Measurements from ENCODE around the gene LTBP3. TPM values are rescaled to one million over a fixed set of nuclear protein-coding genes. Genes with fewer than 3 reads are reported as not detected.
A peak's percentile ranks its signal among the peaks of the same experiment; 100 is the strongest.

LTBP3 gene
- total RNA-seq, 3 donors from 2014 or later = 63.0 to 98.9 (median 95.7) TPM

DNA sequence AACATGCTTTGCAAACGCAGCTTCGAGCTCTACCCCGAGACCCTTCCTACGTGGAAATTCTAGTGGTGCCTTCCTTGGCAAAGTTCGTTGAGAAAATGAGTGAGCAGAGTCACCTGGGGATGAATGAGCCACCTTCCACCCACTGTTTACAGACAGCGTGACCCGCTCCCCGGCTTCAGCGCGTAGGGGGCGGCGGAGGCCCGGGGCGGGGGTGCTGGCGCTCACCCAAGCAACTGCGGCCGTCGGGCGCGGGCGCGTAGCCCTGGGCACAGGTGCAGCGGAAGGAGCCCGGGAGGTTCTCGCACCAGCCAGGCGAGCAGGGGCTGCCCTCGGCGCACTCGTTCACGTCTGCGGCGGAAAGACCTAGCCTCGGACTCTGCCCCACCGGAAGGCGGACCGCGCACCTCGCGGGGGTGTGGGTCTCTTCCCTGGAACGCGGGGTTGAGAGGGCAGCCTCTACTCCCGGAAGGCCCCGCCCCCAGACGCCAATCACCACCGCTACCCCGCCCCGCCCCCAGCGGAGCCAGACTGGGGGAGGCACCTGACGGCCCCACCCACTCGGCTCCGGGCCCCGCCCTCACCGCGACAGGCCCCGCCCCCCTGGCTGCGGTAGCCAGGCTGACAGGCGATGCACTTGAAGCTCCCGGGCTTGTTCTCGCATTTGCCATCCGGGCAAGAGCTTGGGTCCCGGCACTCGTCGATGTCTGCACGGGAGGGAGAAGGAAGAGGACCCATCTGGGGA lies 11.8 kb downstream of the LTBP3 start:
- H3K27me3 ChIP-seq = no peaks in the 10 kb centered on the region
- H3K9me3 ChIP-seq = no peaks in the 10 kb centered on the region
- H3K4me1 ChIP-seq = peaks cover 3 to 7% of the 10 kb centered on the region in 2 donors
- intact Hi-C loops (cut with DNase I; ENCODE audit: low total_unique reads) = no loop called here
- H3K4me3 ChIP-seq = peak overlapping the region; percentile 22 to 61 (median 48)
- peak overlapping the region; percentile 70 to 84 for H3K27ac ChIP-seq
- peak; percentile 88 to 94 for DNase-seq (ENCODE audit: low spot score in 2 of 2)
- no peaks in the 10 kb centered on the region for H3K36me3 ChIP-seq
- TF ChIP-seq, protein P1, sequence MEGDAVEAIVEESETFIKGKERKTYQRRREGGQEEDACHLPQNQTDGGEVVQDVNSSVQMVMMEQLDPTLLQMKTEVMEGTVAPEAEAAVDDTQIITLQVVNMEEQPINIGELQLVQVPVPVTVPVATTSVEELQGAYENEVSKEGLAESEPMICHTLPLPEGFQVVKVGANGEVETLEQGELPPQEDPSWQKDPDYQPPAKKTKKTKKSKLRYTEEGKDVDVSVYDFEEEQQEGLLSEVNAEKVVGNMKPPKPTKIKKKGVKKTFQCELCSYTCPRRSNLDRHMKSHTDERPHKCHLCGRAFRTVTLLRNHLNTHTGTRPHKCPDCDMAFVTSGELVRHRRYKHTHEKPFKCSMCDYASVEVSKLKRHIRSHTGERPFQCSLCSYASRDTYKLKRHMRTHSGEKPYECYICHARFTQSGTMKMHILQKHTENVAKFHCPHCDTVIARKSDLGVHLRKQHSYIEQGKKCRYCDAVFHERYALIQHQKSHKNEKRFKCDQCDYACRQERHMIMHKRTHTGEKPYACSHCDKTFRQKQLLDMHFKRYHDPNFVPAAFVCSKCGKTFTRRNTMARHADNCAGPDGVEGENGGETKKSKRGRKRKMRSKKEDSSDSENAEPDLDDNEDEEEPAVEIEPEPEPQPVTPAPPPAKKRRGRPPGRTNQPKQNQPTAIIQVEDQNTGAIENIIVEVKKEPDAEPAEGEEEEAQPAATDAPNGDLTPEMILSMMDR (IDR thresholded peaks at IDR 0.05) = no peak
- TF ChIP-seq POLR2AphosphoS5 (IDR thresholded peaks at IDR 0.05) = peak in 1 of 3 donors; percentile 16

DNA sequence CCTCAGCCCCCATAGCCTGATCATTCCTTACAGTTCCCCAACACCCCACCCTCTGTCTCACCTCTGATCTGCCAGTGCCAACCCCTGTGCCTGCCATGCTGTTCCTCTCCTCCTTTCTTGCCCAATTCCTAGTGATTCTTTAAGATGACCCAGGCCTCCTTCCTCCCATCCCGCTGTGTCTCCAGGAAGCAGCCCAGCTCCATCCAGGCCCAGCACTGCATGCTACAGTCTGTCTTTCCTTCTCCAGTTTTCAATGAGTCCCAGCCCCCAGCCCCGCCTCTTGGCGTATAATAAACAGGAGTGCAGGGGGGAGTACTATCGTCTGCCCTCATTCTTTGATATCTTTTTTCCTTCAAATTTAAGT lies 12.3 kb downstream of the LTBP3 start:
- H3K9me3 ChIP-seq = no peaks in the 10 kb centered on the region
- no peaks in the 10 kb centered on the region for H3K36me3 ChIP-seq
- intact Hi-C loops (cut with DNase I; ENCODE audit: low total_unique reads) = no loop called here
- no peaks in the 10 kb centered on the region for H3K27me3 ChIP-seq
- H3K4me3 ChIP-seq = peak overlapping the region in 2 of 3 donors; percentile 48 to 61
- H3K27ac ChIP-seq = peak overlapping the region; percentile 70 to 84
- DNase-seq (ENCODE audit: low spot score in 2 of 2) = no peak
- TF ChIP-seq POLR2A (IDR thresholded peaks at IDR 0.05) = no peak
- TF ChIP-seq, protein P1 (IDR thresholded peaks at IDR 0.05) = no peak
- no peak for TF ChIP-seq POLR2AphosphoS5 (IDR thresholded peaks at IDR 0.05)
- peaks cover 6 to 12% of the 10 kb centered on the region in 2 donors for H3K4me1 ChIP-seq

DNA sequence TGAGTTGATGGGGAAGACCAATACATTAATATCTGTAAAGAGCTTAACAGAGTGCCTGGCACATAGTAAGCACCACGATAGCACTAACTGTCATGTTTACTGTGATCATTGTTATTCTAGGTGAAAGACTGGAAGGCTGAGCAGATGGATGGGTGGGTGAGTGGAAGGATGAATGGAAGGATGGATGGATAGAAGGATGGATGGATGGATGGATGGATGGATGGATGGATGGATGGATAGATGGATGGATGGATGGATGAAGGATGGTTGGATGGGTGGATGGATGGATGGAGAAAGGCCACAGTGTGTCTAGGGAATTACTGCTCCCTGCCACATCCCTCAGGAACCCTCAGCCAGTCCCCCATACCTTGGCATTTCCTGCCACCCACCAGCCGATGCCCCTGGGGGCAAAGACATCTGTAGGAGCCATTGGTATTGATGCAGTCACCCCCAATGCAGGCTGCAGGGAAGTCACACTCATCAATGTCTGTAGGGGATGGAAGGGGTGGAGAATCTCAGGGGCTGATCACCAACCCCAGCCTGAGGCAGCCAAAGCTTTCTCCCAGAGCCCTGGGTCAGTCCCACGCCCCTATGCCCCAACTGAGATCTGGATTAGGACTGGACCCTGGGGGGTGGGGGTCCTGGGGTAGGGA lies 15.3 kb downstream of the LTBP3 start:
- DNase-seq (ENCODE audit: low spot score in 2 of 2) = no peak
- TF ChIP-seq POLR2A (IDR thresholded peaks at IDR 0.05) = no peak
- TF ChIP-seq POLR2AphosphoS5 (IDR thresholded peaks at IDR 0.05) = no peak
- TF ChIP-seq, protein P1 (IDR thresholded peaks at IDR 0.05) = no peak
- peaks cover 6 to 12% of the 10 kb centered on the region in 2 donors for H3K4me1 ChIP-seq
- H3K36me3 ChIP-seq = no peaks in the 10 kb centered on the region
- no peaks in the 10 kb centered on the region for H3K9me3 ChIP-seq
- H3K27ac ChIP-seq = peak overlapping the region in 1 of 2 donors; percentile 52
- intact Hi-C loops (cut with DNase I; ENCODE audit: low total_unique reads) = loop anchor here (5.0 kb wide), 2 partner anchors 44 to 766 kb away; partner anchors contain the start of gene SF1
- no peak overlapping the region for H3K4me3 ChIP-seq
- no peaks in the 10 kb centered on the region for H3K27me3 ChIP-seq

DNA sequence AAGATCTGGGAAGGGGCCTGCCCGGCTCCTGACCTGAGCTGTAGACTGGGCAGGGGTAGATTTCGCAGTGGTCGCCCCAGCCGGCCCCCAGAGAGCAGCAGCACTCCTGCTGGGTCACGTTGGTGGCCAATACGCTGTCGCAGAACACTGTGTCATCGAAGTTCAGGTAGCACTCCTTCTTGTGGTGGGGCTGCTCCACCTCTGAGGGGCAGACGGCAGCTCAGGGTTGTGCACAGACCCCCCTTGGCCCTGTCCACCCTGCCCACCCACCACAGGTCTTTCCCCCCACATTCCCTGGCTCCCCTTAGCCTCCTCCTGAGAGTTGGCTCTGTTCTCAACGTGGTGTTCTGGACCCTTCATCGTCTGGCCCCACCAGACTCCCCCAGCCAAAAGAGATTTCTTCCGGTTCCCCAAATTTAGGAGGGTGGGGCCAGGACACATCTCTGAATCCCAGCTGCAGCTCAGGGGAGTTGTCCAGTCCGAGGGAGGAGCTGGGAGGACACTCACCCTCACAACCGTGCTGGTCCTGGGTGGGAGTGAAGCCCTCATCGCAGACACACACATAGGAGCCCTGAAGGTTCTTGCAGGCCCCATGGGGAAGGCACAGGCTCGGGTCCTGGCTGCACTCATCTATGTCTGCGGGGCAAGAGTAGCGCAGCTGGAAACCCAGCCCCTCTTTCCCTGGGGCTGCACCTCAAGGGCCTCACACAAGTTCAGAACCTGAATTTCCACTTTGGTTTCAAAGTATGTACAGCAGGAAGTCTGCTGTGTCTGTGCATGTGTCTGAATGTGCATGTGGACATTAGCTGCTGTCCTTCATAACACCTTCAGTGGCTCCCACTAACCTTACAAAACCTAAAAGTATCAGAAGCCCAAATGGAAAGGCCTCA lies 16.8 kb downstream of the LTBP3 start:
- Histone ChIP-seq H3K9me3 (no peaks in the 10 kb centered on the region), H3K27me3 (no peaks in the 10 kb centered on the region), H3K36me3 (no peaks in the 10 kb centered on the region), H3K4me3 (peak overlapping the region; percentile 41 to 71 (median 56)), H3K4me1 (peaks cover 6 to 12% of the 10 kb centered on the region in 2 donors), H3K27ac (peak overlapping the region; percentile 88 to 97)
- TF ChIP-seq, protein P1 (IDR thresholded peaks at IDR 0.05) = peak in 1 of 3 donors; percentile 6
- TF ChIP-seq POLR2AphosphoS5 (IDR thresholded peaks at IDR 0.05) (no peak), POLR2A (IDR thresholded peaks at IDR 0.05) (no peak)
- no peak for DNase-seq (ENCODE audit: low spot score in 2 of 2)
- intact Hi-C loops (cut with DNase I; ENCODE audit: low total_unique reads) = loop anchor here (5.0 kb wide), 2 partner anchors 46 to 764 kb away; partner anchors contain the start of gene SF1
